Activated naive CD4-positive, alpha-beta T cell treated with Interleukin-2 at 50 U/mL for 16 hours (primary cell): ENCODE measurements around the gene GAS1.

Experiments
- DNase-seq: peaks from one replicate; pipeline ENCODE4 v3.0.0-alpha.2; 2020

Gene GAS1

GRCh38 chr9:86960938-86961337, 13.6 kb upstream of the GAS1 start:
- DNase-seq, result no peak

GRCh38 chr9:86958203-86958602, 10.9 kb upstream of the GAS1 start:
- DNase-seq, result no peak

- DNase-seq, result no peak
These were observed 8.3 kb upstream of the GAS1 start for GRCh38 chr9:86955561-86955960.

GRCh38 chr9:86955042-86955441, 7.7 kb upstream of the GAS1 start:
- DNase-seq, result no peak

GRCh38 chr9:86953181-86953580, 5.9 kb upstream of the GAS1 start:
- no peak for DNase-seq

GRCh38 chr9:86948074-86948929, 996 bp upstream of the GAS1 start:
- peak; percentile 79 for DNase-seq

- peak; percentile 70 for DNase-seq
These were observed 833 bp downstream of the GAS1 start for GRCh38 chr9:86946201-86947145.

GRCh38 chr9:86945728-86946200, 1.5 kb downstream of the GAS1 start:
- DNase-seq, result no peak

- no peak for DNase-seq
These were observed 2.2 kb downstream of the GAS1 start for GRCh38 chr9:86944796-86945727.

- no peak for DNase-seq
These were observed 3.8 kb downstream of the GAS1 start for GRCh38 chr9:86943201-86944113.

GRCh38 chr9:86942281-86943200, 4.8 kb downstream of the GAS1 start:
- DNase-seq, result no peak

- no peak for DNase-seq
These were observed 6.1 kb downstream of the GAS1 start for GRCh38 chr9:86941197-86941596.

GRCh38 chr9:86940774-86941173, 6.5 kb downstream of the GAS1 start:
- no peak for DNase-seq

- DNase-seq, result no peak
These were observed 7.4 kb downstream of the GAS1 start for GRCh38 chr9:86939891-86940290.

GRCh38 chr9:86939321-86939720, 8.0 kb downstream of the GAS1 start:
- no peak for DNase-seq

- no peak for DNase-seq
These were observed 8.5 kb downstream of the GAS1 start for GRCh38 chr9:86938780-86939179.

GRCh38 chr9:86926145-86926544, 21.2 kb downstream of the GAS1 start:
- DNase-seq, result no peak

- DNase-seq, result no peak
These were observed 21.6 kb downstream of the GAS1 start for GRCh38 chr9:86925686-86926085.

- DNase-seq, result no peak
These were observed 23.1 kb downstream of the GAS1 start for GRCh38 chr9:86924206-86924605.
